ENCODE results near the gene PMEPA1.

GRCh38 chr20:57676589-57677583 is 32.9 kb downstream of the PMEPA1 start:
- TF ChIP-seq CTCF (conservative IDR thresholded peaks at IDR 0.05; ENCODE audit: low read length) (no peak), EZH2phosphoT487 (IDR thresholded peaks at IDR 0.05; ENCODE audit: borderline replicate concordance, low read depth, low read length) (no peak)

All from OCI-LY7 (cell line).